HG03378 (cell line): ENCODE measurements around the gene ZNF692.
A peak's percentile ranks its signal among the peaks of the same experiment; 100 is the strongest.
"Not testable (repeated sequence)": the region's sequence is repeated elsewhere in the genome, so short reads cannot be mapped to it uniquely, and the experiment has no call there.

ENCODE experiments used
- ATAC-seq: cut with Tn5 transposase; IDR thresholded peaks from one replicate; pipeline ENCODE4 v1.9.1; 2021; ENCODE audit warnings: mild to moderate bottlenecking, moderate library complexity; ENCODE audit not compliant: unreplicated experiment

ZNF692 gene

DNA sequence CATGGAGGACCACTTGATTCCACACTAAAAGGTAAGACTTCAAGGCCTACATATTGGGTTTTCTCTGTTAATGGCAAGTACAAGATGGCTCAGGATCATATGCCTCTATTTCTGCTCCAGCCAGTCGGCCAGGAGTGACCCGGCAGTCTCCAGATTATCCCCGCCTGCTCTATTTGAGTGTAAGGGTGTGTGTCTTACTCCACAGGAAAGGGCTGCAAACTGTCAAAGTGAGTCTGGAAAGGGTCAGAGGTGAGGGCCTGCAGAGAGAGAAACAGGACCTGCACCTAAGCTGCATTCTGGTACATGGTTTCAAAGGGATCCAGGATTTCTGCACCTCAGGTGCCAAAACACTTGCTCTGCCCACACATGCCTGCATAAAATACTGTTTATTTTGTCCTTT, 9.2 kb downstream of the ZNF692 start:
- no peak for ATAC-seq

- no peak for ATAC-seq
Observed at GRCh38 chr1:248849152-248849551, 9.7 kb downstream of the ZNF692 start.

- ATAC-seq: no peak
Observed at GRCh38 chr1:248848602-248849001, 10.3 kb downstream of the ZNF692 start.

DNA sequence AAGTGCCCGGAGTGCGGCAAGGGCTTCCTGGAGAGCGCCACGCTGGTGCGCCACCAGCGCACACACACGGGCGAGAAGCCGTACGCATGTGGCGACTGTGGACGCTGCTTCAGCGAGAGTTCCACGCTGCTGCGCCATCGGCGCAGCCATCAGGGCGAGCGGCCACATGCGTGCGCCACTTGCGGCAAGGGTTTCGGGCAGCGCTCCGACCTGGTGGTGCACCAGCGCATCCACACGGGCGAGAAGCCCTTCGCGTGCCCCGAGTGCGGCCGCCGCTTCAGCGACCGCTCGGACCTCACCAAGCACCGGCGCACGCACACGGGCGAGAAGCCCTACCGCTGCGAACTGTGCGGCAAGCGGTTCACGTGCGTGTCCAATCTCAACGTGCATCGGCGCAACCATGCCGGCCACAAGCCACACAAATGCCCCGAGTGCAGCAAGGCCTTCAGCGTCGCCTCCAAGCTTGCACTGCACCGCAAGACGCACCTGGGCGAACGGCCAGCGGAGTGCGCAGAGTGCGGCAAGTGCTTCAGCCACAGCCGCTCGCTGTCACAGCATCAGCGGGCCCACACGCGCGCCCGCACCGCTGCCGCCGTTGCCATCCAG, 10.8 kb downstream of the ZNF692 start:
- ATAC-seq: no peak

GRCh38 chr1:248847181-248847955, 11.5 kb downstream of the ZNF692 start:
- no peak for ATAC-seq

GRCh38 chr1:248844526-248844925, 14.4 kb downstream of the ZNF692 start:
- ATAC-seq: no peak

DNA sequence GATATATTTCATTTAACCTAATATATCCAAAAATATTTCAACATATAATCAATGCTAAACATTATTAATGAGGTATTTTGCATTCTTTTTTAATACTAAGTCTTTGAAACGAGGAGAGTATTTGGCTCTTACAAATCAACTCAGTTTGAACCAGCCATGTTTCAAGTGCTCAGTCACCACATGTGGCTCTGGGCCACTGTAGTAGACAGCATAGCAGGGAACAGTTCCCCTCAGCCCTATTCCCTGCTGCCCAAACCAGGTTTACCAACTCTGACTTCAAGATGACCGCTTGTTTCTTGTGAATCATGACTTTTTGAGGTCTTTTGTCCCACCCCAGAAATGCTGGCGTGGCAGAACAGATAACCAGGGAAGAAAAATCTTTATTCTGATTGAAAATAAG, 15.2 kb downstream of the ZNF692 start:
- no peak for ATAC-seq

- ATAC-seq: no peak
Observed at GRCh38 chr1:248842781-248843331, 16.0 kb downstream of the ZNF692 start.

GRCh38 chr1:248841702-248842395, 17.0 kb downstream of the ZNF692 start:
- no peak for ATAC-seq

- no peak for ATAC-seq
Observed at GRCh38 chr1:248840946-248841345, 17.9 kb downstream of the ZNF692 start.

DNA sequence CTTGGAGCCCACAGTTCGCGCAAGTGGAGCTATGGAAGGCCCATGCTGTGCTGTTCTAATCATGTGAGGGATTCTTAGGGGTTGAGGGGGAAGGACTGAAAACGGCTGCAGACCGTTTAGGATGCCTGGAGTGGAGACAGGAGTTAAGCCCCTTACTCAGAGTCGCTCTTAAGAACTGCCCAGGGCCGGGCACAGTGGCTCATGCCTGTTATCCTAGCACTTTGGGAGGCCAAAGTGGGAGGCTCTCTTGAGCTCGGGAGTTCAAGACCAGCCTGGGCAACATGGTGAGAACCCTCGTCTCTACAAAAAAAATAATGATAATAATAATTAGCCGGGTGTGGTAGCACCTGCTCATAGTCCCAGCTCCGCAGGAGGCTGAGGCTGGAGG, 19.7 kb downstream of the ZNF692 start:
- ATAC-seq: no peak

GRCh38 chr1:248838357-248839167, 20.3 kb downstream of the ZNF692 start:
- ATAC-seq: peak; percentile 62

DNA sequence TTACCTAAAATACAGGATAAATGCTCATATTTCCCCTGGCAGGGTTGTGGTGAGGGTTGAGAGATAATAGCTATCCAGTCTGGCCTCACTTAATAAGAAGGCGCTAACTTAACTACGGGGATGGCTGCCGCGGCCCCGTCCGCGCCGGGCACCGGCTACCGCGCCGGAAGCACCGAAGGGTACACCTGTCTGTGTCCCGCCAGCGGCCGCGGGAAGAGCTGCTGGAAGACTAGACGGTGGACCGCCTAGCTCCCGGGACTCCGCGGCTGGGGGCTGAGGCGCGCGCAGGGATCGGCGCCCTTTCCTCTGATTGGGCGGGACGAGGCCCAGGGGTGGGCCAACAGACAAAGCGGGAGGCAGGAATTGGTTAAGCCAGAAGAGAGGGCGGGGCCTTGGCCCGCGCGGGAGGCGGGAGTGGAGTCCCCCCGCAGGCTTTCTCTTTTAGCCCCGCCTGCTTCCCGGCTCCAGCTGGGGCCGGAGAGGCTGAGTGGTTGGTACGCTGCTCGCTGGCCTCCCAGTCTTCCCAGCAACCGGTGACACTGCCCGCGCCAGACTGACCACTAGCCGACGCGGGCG, 21.0 kb downstream of the ZNF692 start, which contains the start of gene ZNF672:
ZNF672 (plus strand) TSS at position 444 of the 576 bp plus-strand sequence. CDS start 9,051 bp downstream, outside the sequence.
- peak; percentile 82 for ATAC-seq

DNA sequence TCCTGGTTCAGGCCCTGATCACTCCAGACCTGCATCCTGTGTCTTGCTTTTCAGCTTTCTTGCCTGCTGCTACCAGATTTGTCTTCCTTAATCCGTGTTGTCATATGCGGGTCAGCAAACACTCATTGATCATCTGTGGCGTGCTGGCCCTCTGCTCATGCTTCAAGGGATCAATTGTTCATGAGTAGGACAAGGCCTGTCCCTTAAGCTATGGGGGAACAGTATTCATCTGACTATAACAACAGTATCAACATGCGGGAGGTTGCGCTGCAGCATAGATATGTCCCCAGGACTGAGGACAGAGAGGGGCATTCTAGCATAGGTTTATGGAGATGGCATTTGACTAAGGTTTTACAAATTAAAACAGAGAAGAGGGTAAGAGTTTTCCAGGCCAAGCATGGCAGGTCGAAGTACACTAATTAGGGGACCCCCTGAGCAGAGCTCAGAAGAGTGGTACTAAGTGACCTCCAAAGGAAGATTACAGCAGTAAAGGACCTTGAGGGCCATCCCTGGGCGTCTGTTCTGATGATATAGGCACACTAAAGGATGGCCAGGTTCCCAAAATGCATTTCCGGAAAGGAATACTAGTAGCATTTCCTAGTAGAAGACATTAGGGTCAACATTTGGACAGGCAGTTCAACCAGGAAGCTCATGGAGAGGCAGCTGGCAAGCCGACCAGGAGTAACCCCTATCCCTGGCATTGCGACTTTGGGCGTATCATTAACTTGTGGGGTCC, 21.7 kb downstream of the ZNF692 start:
- no peak for ATAC-seq

DNA sequence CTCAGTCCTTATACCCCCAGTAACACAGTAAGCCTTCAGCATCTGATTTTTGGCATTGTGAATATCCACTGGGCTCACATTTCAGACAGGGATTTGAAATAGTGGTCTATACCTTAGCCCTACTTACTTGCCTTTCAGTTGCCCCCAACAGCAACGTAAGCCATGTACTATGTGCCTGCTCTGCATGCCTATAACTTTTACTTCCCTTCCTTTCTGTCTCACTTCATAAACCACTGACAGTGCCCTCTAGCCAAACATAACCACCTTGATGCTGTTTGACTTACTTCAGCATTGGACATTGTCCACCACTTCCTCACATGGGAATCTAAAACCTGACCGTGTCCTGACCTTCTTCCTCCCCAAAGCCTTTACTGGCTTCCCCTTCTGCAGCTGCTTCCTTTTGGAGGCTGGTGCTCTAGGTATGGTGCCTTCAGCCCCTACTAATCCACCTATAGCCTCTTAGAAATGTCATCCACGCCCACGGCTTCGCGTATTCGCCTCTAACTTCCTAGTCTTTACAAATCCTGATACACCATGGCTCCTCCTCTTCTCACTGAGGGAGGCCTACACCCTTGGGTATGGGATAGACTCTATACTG, 24.4 kb downstream of the ZNF692 start:
- no peak for ATAC-seq

DNA sequence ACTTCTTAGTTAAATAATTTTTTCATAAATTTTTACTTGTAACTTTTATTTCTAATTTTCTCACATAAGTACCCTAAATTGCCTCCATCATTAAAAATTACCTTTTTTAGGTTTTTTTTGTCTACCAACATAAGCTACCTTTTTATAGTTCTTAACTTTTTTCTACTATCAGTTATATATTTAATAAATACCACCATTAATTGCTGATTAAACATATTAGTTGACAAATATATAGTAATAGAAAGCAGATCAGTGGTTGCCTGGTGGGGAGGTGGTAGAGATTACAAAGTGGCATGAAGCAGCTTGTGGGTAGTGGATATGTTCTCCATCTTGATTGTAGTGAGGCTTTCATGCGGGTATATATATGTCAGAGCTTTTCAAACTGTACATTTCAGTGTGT, 27.0 kb downstream of the ZNF692 start:
- no peak for ATAC-seq

DNA sequence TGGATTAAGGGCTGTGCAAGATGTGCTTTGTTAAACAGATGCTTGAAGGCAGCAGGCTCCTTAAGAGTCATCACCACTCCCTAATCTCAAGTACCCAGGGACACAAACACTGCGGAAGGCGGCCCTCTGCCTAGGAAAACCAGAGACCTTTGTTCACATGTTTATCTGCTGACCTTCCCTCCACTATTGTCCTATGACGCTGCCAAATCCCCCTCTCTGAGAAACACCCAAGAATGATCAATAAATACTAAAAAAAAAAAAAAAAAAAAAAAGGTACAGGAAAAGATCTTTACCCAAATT, 28.2 kb downstream of the ZNF692 start:
- ATAC-seq: not testable (repeated sequence)

DNA sequence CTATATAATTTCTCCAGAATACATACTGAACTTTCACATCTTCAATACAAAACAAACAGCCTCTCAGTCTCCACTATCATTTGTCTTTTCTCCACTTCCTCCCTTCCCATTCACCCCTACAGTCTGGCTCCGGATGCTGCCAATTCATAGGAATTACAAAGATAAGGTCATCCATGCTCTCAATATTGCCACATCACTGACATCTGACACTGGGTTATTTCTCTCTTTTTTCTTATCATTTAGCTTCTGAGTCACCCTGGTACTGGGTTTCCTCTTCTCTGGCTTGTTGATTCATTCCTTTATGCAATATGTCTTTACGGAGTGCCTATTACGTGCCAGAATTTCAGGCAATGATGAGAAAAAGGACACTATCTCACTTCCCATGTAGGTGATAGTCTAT, 30.0 kb downstream of the ZNF692 start:
- ATAC-seq: no peak

- ATAC-seq: peak; percentile 87
Observed at GRCh38 chr1:248825909-248826760, 32.8 kb downstream of the ZNF692 start, which contains the start of gene SH3BP5L. Gene SH3BP5L, minus strand, starts transcription at chr1:248825915. Its CDS starts 980 bp downstream, at chr1:248824935.
